HCT116 (cell line): ENCODE data around the gene SLC35F6.

Experiments used
- CTCF ChIP-seq, 3 experiments: fragments of 200-600 bp in 1 of 3; sonication (generic) in 1 of 3; IDR thresholded peaks in 2 of 3; conservative IDR thresholded peaks in 1 of 3; 2 replicates each; pipeline ENCODE4 v1.5.1; 2012 to 2017; ENCODE audit warnings: low read depth in 2 of 3, low read length in 2 of 3, antibody characterized with exemption in 1 of 3, borderline replicate concordance in 1 of 3, control low read depth in 1 of 3, mild to moderate bottlenecking in 1 of 3, mixed read lengths in 1 of 3, mixed run types in 1 of 3, moderate library complexity in 1 of 3; ENCODE audit not compliant: insufficient read depth in 1 of 3
- EZH2phosphoT487 ChIP-seq: fragments of 200-600 bp; IDR thresholded peaks from 2 replicates; pipeline ENCODE4 v1.6.1; 2018; ENCODE audit warnings: antibody characterized with exemption, borderline replicate concordance
- POLR2A ChIP-seq: IDR thresholded peaks from 2 replicates; pipeline ENCODE4 v1.7.0; 2011; ENCODE audit warnings: borderline replicate concordance; ENCODE audit not compliant: insufficient read depth, insufficient read length; ENCODE audit errors: extremely low read depth
- REST ChIP-seq: IDR thresholded peaks from 2 replicates; pipeline ENCODE4 v1.6.1; 2012; ENCODE audit warnings: low read depth
- ZNF274 ChIP-seq: fragments of 200-500 bp; sonication (Bioruptor generic); IDR thresholded peaks from 2 replicates; pipeline ENCODE4 v1.6.1; 2014; ENCODE audit warnings: mild to moderate bottlenecking, low read depth, low read length, inconsistent platforms

GRCh38 chr2:26770986-26771586 lies 7.0 kb downstream of the SLC35F6 start:
- TF ChIP-seq CTCF (IDR thresholded peaks at IDR 0.05 in 2 of 3, conservative IDR thresholded peaks at IDR 0.05 in 1 of 3; ENCODE audit: borderline replicate concordance in 1 of 3, insufficient read depth in 1 of 3, low read depth in 2 of 3, low read length in 2 of 3): peak in 2 of 3 experiments; percentile 44 to 69; a peak in 3 of 6 replicates
- TF ChIP-seq REST: no peak
- TF ChIP-seq POLR2A: no peak
- TF ChIP-seq EZH2phosphoT487: no peak
- no peak for TF ChIP-seq ZNF274
